Neural cell (in vitro differentiated cells): ENCODE results near the gene ADD3. TPM values are rescaled to one million over a fixed set of nuclear protein-coding genes. Genes with fewer than 3 reads are reported as not detected.

ENCODE experiments used
- H2AFZ ChIP-seq: fragments of 200-600, 300-800 bp; sonication (generic), shearing (Covaris generic); 2 replicates; pipeline ENCODE4 v1.6.0; 2014; ENCODE audit warnings: low read depth, mild to moderate bottlenecking, antibody characterized with exemption, low read length, moderate library complexity
- H3F3A ChIP-seq: fragments of 200-600 bp; shearing (Covaris generic); 2 replicates; pipeline ENCODE4 v1.6.1; 2016; ENCODE audit warnings: mild to moderate bottlenecking, moderate library complexity, mixed read lengths, antibody characterized with exemption, low read length; ENCODE audit not compliant: insufficient read depth, poor library complexity, severe bottlenecking
- H3K27ac ChIP-seq: fragments of 200-600, 300-800 bp; sonication (generic), shearing (Covaris generic); 2 replicates; pipeline ENCODE4 v1.5.1; 2014; ENCODE audit warnings: mild to moderate bottlenecking, low read length, moderate library complexity
- H3K27me3 ChIP-seq: fragments of 300-800, 200-600 bp; sonication (generic), shearing (Covaris generic); 2 replicates; pipeline ENCODE4 v1.6.0; 2014; ENCODE audit warnings: mild to moderate bottlenecking, low read depth, low read length, moderate library complexity; ENCODE audit not compliant: insufficient read depth
- H3K36me3 ChIP-seq: fragments of 300-800, 200-600 bp; sonication (generic), shearing (Covaris generic); 2 replicates; pipeline ENCODE4 v1.5.1; 2014; ENCODE audit warnings: mild to moderate bottlenecking, antibody characterized with exemption, low read length, moderate library complexity; ENCODE audit not compliant: insufficient read depth
- H3K4me2 ChIP-seq: fragments of 300-800, 200-600 bp; sonication (generic), shearing (Covaris generic); 2 replicates; pipeline ENCODE4 v1.6.0; 2014; ENCODE audit warnings: mild to moderate bottlenecking, low read length
- H3K4me3 ChIP-seq: fragments of 300-800, 200-600 bp; sonication (generic), shearing (Covaris generic); 2 replicates; pipeline ENCODE4 v1.5.1; 2014; ENCODE audit warnings: mild to moderate bottlenecking, low read length, moderate library complexity
- H3K79me2 ChIP-seq: fragments of 200-600 bp; shearing (Covaris generic); replicated peaks from 2 replicates; pipeline ENCODE4 v1.6.0; 2014; ENCODE audit warnings: mild to moderate bottlenecking, low read length, moderate library complexity; ENCODE audit not compliant: insufficient read depth
- H3K9ac ChIP-seq: fragments of 300-800, 200-600 bp; sonication (generic), shearing (Covaris generic); 2 replicates; pipeline ENCODE4 v1.6.1; 2016; ENCODE audit warnings: mild to moderate bottlenecking, low read length, mixed read lengths
- H3K9me2 ChIP-seq: fragments of 200-600 bp; shearing (Covaris generic); 2 replicates; pipeline ENCODE4 v1.6.1; 2016; ENCODE audit warnings: mild to moderate bottlenecking, low read length, mixed read lengths; ENCODE audit not compliant: insufficient read depth
- H3K9me3 ChIP-seq: fragments of 200-600, 300-800 bp; sonication (generic), shearing (Covaris generic); 2 replicates; pipeline ENCODE4 v1.6.1; 2016; ENCODE audit warnings: mild to moderate bottlenecking, mixed run types, low read length, moderate library complexity, mixed read lengths
- H4K20me1 ChIP-seq: fragments of 200-600 bp; shearing (Covaris generic); 2 replicates; pipeline ENCODE4 v1.6.1; 2016; ENCODE audit warnings: mild to moderate bottlenecking, mixed run types; ENCODE audit not compliant: insufficient read depth
- EP300 ChIP-seq: fragments of 450-650 bp; conservative IDR thresholded peaks from 2 replicates; pipeline ENCODE4 v1.6.1; 2014; ENCODE audit warnings: antibody characterized with exemption, mild to moderate bottlenecking, moderate library complexity; ENCODE audit not compliant: poor library complexity, severe bottlenecking
- EZH2 ChIP-seq: fragments of 200-600, 300-800 bp; shearing (Covaris generic), sonication (generic); IDR thresholded peaks from 2 replicates; pipeline ENCODE4 v1.6.1; 2014; ENCODE audit warnings: antibody characterized with exemption, low read length, borderline replicate concordance, mild to moderate bottlenecking; ENCODE audit not compliant: insufficient read depth, poor library complexity, severe bottlenecking
- MXI1 ChIP-seq: fragments of 450-650 bp; conservative IDR thresholded peaks from 2 replicates; pipeline ENCODE4 v1.6.1; 2014; ENCODE audit warnings: antibody characterized with exemption, mild to moderate bottlenecking; ENCODE audit not compliant: poor library complexity, severe bottlenecking
- POLR2AphosphoS5 ChIP-seq: IDR thresholded peaks from 2 replicates; pipeline ENCODE4 v1.6.1; 2012
- RAD21 ChIP-seq: fragments of 450-650 bp; conservative IDR thresholded peaks from 2 replicates; pipeline ENCODE4 v1.6.1; 2014; ENCODE audit warnings: antibody characterized with exemption, mild to moderate bottlenecking, moderate library complexity
- SMC3 ChIP-seq: fragments of 450-650 bp; conservative IDR thresholded peaks from 2 replicates; pipeline ENCODE4 v1.6.1; 2014; ENCODE audit warnings: antibody characterized with exemption, mild to moderate bottlenecking, moderate library complexity; ENCODE audit not compliant: poor library complexity
- TAF1 ChIP-seq: IDR thresholded peaks from 2 replicates; pipeline ENCODE4 v1.6.1; 2012; ENCODE audit warnings: low read depth
- polyA plus RNA-seq: library from polyadenylated mRNA; depleted of rRNA; stranded (reverse); fragments of >200 nt; gene quantifications from 2 replicates; pipeline ENCODE4 v1.2.3, GENCODE V29; 2014
- TF ChIP-seq, protein P1 (sequence below): fragments of 450-650 bp; IDR thresholded peaks from 2 replicates; pipeline ENCODE4 v1.5.1; 2014; ENCODE audit warnings: antibody characterized with exemption, mild to moderate bottlenecking, moderate library complexity; ENCODE audit not compliant: poor library complexity, severe bottlenecking
- TF ChIP-seq, protein P2 (sequence below): IDR thresholded peaks from 2 replicates; pipeline ENCODE4 v1.6.1; 2012; ENCODE audit warnings: borderline replicate concordance

Gene ADD3
- polyA plus RNA-seq, 1 donor from 2014 or later: 40.6 TPM

DNA sequence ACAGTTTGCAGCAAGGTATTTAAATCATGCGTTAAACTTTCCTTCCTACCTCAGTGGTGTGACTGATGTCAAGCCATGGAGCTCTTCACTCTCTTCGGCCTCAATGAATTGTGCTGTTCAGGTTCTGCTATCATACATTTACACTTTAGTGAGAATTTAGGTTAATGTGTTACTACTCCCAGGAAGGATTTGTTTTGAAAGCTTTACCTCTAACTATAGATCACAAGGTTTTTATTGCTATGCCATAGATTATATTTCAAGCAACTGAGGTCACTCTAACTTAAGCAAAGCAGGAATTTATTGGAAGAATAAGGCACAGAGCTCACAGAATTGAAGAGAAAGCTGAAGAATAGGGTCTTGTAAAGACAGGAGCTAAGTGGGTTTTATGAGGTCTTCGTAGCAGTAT, 11.0 kb upstream of the ADD3 start:
- Histone ChIP-seq H3K4me3 (no peak overlapping the region), H3K9ac (no peak overlapping the region), H3K4me2 (no peak overlapping the region)

DNA sequence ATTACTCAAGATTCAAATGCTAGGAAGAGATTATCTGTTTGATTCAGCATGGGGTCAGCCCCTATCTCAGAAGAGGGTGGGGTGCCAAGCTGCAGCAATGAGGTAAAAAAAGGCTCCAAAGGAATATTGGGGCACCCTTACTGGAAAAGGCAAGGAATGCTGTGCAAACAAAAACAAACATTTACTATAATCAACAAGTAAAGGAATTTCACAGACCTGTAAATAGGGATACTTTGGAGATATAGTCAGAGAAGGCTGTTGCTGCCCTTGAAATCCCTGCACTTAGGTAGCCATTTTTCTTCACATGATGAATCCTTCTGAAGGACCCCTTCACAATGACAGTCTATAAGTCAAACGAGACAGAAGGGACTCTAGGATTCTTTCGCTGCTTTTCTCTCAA, 10.6 kb upstream of the ADD3 start:
- Histone ChIP-seq H3K9ac (no peak overlapping the region), H3K79me2 (no peaks in the 10 kb centered on the region), H3K27ac (no peak overlapping the region), H4K20me1 (no peaks in the 10 kb centered on the region), H3F3A (no peaks in the 10 kb centered on the region), H3K27me3 (no peaks in the 10 kb centered on the region), H2AFZ (no peak overlapping the region), H3K9me2 (no peaks in the 10 kb centered on the region), H3K4me2 (no peak overlapping the region), H3K9me3 (no peaks in the 10 kb centered on the region), H3K4me3 (no peak overlapping the region), H3K36me3 (no peaks in the 10 kb centered on the region)
- no peak for TF ChIP-seq EP300
- TF ChIP-seq, protein P1, sequence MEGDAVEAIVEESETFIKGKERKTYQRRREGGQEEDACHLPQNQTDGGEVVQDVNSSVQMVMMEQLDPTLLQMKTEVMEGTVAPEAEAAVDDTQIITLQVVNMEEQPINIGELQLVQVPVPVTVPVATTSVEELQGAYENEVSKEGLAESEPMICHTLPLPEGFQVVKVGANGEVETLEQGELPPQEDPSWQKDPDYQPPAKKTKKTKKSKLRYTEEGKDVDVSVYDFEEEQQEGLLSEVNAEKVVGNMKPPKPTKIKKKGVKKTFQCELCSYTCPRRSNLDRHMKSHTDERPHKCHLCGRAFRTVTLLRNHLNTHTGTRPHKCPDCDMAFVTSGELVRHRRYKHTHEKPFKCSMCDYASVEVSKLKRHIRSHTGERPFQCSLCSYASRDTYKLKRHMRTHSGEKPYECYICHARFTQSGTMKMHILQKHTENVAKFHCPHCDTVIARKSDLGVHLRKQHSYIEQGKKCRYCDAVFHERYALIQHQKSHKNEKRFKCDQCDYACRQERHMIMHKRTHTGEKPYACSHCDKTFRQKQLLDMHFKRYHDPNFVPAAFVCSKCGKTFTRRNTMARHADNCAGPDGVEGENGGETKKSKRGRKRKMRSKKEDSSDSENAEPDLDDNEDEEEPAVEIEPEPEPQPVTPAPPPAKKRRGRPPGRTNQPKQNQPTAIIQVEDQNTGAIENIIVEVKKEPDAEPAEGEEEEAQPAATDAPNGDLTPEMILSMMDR: no peak
- TF ChIP-seq MXI1: no peak
- TF ChIP-seq, protein P2, sequence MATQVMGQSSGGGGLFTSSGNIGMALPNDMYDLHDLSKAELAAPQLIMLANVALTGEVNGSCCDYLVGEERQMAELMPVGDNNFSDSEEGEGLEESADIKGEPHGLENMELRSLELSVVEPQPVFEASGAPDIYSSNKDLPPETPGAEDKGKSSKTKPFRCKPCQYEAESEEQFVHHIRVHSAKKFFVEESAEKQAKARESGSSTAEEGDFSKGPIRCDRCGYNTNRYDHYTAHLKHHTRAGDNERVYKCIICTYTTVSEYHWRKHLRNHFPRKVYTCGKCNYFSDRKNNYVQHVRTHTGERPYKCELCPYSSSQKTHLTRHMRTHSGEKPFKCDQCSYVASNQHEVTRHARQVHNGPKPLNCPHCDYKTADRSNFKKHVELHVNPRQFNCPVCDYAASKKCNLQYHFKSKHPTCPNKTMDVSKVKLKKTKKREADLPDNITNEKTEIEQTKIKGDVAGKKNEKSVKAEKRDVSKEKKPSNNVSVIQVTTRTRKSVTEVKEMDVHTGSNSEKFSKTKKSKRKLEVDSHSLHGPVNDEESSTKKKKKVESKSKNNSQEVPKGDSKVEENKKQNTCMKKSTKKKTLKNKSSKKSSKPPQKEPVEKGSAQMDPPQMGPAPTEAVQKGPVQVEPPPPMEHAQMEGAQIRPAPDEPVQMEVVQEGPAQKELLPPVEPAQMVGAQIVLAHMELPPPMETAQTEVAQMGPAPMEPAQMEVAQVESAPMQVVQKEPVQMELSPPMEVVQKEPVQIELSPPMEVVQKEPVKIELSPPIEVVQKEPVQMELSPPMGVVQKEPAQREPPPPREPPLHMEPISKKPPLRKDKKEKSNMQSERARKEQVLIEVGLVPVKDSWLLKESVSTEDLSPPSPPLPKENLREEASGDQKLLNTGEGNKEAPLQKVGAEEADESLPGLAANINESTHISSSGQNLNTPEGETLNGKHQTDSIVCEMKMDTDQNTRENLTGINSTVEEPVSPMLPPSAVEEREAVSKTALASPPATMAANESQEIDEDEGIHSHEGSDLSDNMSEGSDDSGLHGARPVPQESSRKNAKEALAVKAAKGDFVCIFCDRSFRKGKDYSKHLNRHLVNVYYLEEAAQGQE: no peak
- TF ChIP-seq TAF1: no peak
- no peak for TF ChIP-seq SMC3
- no peak for TF ChIP-seq POLR2AphosphoS5
- TF ChIP-seq RAD21: no peak
- no peak for TF ChIP-seq EZH2

More for the DNA sequence above, 11.0 kb upstream of the ADD3 start:
- H3K27me3 ChIP-seq: no peaks in the 10 kb centered on the region
- no peaks in the 10 kb centered on the region for H3K9me3 ChIP-seq
- no peak overlapping the region for H2AFZ ChIP-seq
- H3K36me3 ChIP-seq: no peaks in the 10 kb centered on the region
- TF ChIP-seq EP300 (no peak), MXI1 (no peak), EZH2 (no peak), POLR2AphosphoS5 (no peak), RAD21 (no peak), SMC3 (no peak)
- TF ChIP-seq, protein P1: no peak
- TF ChIP-seq, protein P2: no peak
- H3K79me2 ChIP-seq: no peaks in the 10 kb centered on the region
- H3K27ac ChIP-seq: no peak overlapping the region
- no peaks in the 10 kb centered on the region for H4K20me1 ChIP-seq
- H3F3A ChIP-seq: no peaks in the 10 kb centered on the region
- H3K9me2 ChIP-seq: no peaks in the 10 kb centered on the region
